ENCODE data around the gene LUZP1. TPM values are rescaled to one million over a fixed set of nuclear protein-coding genes. Genes with fewer than 3 reads are reported as not detected.

LUZP1 gene
- total and polyA plus RNA-seq, 2 donors (not counting 1 experiment from before 2014, with no cell fraction given), result 18.8 to 27.2 TPM

GRCh38 chr1:23171181-23171755, 2.6 kb upstream of the LUZP1 start:
- Histone ChIP-seq H3K4me3 (replicated peaks in 1 of 4; ENCODE audit: control extremely low read depth in 1 of 4, insufficient read depth in 1 of 4, low read depth in 3 of 4, low read length in 4 of 4) (no peak overlapping the region), H3K4me2 (ENCODE audit: extremely low read depth, insufficient read depth, low read length) (no peak overlapping the region), H3K27me3 (ENCODE audit: control insufficient read depth, insufficient read depth, low read length) (no peaks in the 10 kb centered on the region), H4K20me1 (ENCODE audit: control insufficient read depth, extremely low read depth, insufficient read depth, low read length) (no peaks in the 10 kb centered on the region), H3K79me2 (ENCODE audit: control insufficient read depth, insufficient read depth, low read length) (peaks cover 14% of the 10 kb centered on the region), H2AFZ (ENCODE audit: low read length) (no peak overlapping the region), H3K36me3 (ENCODE audit: control insufficient read depth, insufficient read depth, low read length) (no peaks in the 10 kb centered on the region), H3K9ac (ENCODE audit: insufficient read depth, low read length) (no peak overlapping the region), H3K9me3 (ENCODE audit: control insufficient read depth, insufficient read depth, low read depth, low read length) (no peaks in the 10 kb centered on the region), H3K27ac (ENCODE audit: insufficient read depth, low read length) (no peak overlapping the region), H3K4me1 (ENCODE audit: control insufficient read depth, extremely low read depth, insufficient read depth, low read length) (peaks cover 13% of the 10 kb centered on the region)
- no peak for TF ChIP-seq CTCF (conservative IDR thresholded peaks at IDR 0.05 in 1 of 2, IDR thresholded peaks at IDR 0.05 in 1 of 2; ENCODE audit: low read depth in 1 of 2, low read length in 2 of 2)
- TF ChIP-seq EZH2 (IDR thresholded peaks at IDR 0.05; ENCODE audit: low read length, missing control alignments), result no peak
- DNase-seq (ENCODE audit: low read depth in 2 of 2), result no peak

- Histone ChIP-seq H3K4me2 (ENCODE audit: extremely low read depth, insufficient read depth, low read length) (peak overlapping the region; percentile 62), H4K20me1 (ENCODE audit: control insufficient read depth, extremely low read depth, insufficient read depth, low read length) (no peaks in the 10 kb centered on the region), H3K79me2 (ENCODE audit: control insufficient read depth, insufficient read depth, low read length) (peaks cover 28% of the 10 kb centered on the region), H3K36me3 (ENCODE audit: control insufficient read depth, insufficient read depth, low read length) (no peaks in the 10 kb centered on the region), H3K27me3 (ENCODE audit: control insufficient read depth, insufficient read depth, low read length) (no peaks in the 10 kb centered on the region), H3K9me3 (ENCODE audit: control insufficient read depth, insufficient read depth, low read depth, low read length) (no peaks in the 10 kb centered on the region), H3K4me3 (replicated peaks in 1 of 4; ENCODE audit: control extremely low read depth in 1 of 4, insufficient read depth in 1 of 4, low read depth in 3 of 4, low read length in 4 of 4) (no peak overlapping the region), H3K4me1 (ENCODE audit: control insufficient read depth, extremely low read depth, insufficient read depth, low read length) (peaks cover 13% of the 10 kb centered on the region), H2AFZ (ENCODE audit: low read length) (peak overlapping the region; percentile 45), H3K9ac (ENCODE audit: insufficient read depth, low read length) (no peak overlapping the region), H3K27ac (ENCODE audit: insufficient read depth, low read length) (peak overlapping the region; percentile 90)
- TF ChIP-seq CTCF (conservative IDR thresholded peaks at IDR 0.05 in 1 of 2, IDR thresholded peaks at IDR 0.05 in 1 of 2; ENCODE audit: low read depth in 1 of 2, low read length in 2 of 2) (no peak), EZH2 (IDR thresholded peaks at IDR 0.05; ENCODE audit: low read length, missing control alignments) (no peak)
- DNase-seq (ENCODE audit: low read depth in 2 of 2), result peak; percentile 70 to 74
Measured at GRCh38 chr1:23169727-23170335, 1.2 kb upstream of the LUZP1 start.

GRCh38 chr1:23169195-23169575, 529 bp upstream of the LUZP1 start:
- H3K4me2 ChIP-seq (ENCODE audit: extremely low read depth, insufficient read depth, low read length), result peak overlapping the region; percentile 62
- H3K79me2 ChIP-seq (ENCODE audit: control insufficient read depth, insufficient read depth, low read length), result peaks cover 34% of the 10 kb centered on the region
- H3K36me3 ChIP-seq (ENCODE audit: control insufficient read depth, insufficient read depth, low read length), result no peaks in the 10 kb centered on the region
- DNase-seq (ENCODE audit: low read depth in 2 of 2), result no peak
- H3K27ac ChIP-seq (ENCODE audit: insufficient read depth, low read length), result peak overlapping the region; percentile 90
- no peak overlapping the region for H2AFZ ChIP-seq (ENCODE audit: low read length)
- H3K4me3 ChIP-seq (replicated peaks in 1 of 4; ENCODE audit: control extremely low read depth in 1 of 4, insufficient read depth in 1 of 4, low read depth in 3 of 4, low read length in 4 of 4), result peak overlapping the region in 1 of 4 experiments; percentile 89
- H3K9me3 ChIP-seq (ENCODE audit: control insufficient read depth, insufficient read depth, low read depth, low read length), result no peaks in the 10 kb centered on the region
- H3K4me1 ChIP-seq (ENCODE audit: control insufficient read depth, extremely low read depth, insufficient read depth, low read length), result peaks cover 13% of the 10 kb centered on the region
- H3K27me3 ChIP-seq (ENCODE audit: control insufficient read depth, insufficient read depth, low read length), result no peaks in the 10 kb centered on the region
- TF ChIP-seq CTCF (conservative IDR thresholded peaks at IDR 0.05 in 1 of 2, IDR thresholded peaks at IDR 0.05 in 1 of 2; ENCODE audit: low read depth in 1 of 2, low read length in 2 of 2) (no peak), EZH2 (IDR thresholded peaks at IDR 0.05; ENCODE audit: low read length, missing control alignments) (no peak)
- no peak overlapping the region for H3K9ac ChIP-seq (ENCODE audit: insufficient read depth, low read length)
- H4K20me1 ChIP-seq (ENCODE audit: control insufficient read depth, extremely low read depth, insufficient read depth, low read length), result no peaks in the 10 kb centered on the region

All from fibroblast of lung (primary cell).